ENCODE data around the gene NAA40. TPM values are rescaled to one million over a fixed set of nuclear protein-coding genes. Genes with fewer than 3 reads are reported as not detected.

NAA40 gene
- total RNA-seq, 1 experiment from 2014 or later: 44.4 TPM

DNA sequence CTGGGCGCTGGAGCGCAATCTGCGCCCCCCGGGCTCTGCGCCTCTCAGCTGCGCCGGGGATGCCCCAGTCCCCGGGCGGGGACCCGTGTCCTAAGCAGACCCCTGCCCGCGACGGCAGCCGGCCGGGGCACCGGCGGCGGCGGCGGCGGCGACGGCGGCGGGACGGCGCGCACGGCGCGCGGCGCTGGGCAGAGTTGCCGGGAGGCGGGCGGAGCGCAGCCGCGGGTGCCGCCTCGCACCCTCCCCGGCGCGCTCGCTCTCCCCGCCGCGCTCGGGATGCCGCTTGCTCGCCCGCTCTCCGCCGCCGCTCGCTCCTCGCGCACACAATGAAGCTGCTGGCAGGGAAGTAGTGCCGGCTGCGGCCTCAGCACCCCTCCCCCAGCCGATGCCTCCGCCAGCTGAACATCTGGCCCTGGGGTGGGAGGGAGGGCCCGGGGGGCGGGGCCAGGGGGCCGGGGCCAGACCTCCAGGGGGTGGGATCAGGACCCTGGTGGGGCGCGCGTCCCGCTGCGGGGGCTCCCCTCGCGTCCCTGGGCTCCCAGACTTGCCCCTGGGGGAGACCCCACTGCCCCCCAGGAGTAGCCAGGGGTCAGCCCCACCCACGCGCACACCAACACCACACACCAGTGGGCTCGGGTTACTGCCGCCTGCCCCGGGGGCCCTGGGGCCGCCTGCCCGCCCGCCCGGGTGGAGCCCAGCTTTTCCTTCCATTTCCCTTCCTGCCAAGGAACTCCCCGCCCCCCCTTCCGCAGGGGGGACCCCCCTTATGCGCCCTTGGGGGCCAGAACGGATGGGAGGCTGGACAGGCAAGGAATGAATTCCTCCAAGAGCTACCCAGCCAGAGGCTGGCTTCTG, 21.7 kb upstream of the NAA40 start, which contains the start of gene RCOR2:
Gene RCOR2 (minus strand): TSS at position 328 of the 855 bp plus-strand sequence. CDS start 708 bp downstream, outside the sequence.
- H2BK12ac ChIP-seq (ENCODE audit: insufficient read length, low read depth, low read length): no peak within 1 kb of the TSS
- H3K23ac ChIP-seq (ENCODE audit: insufficient read length, low read depth, low read length): no peak within 1 kb of the TSS
- Mint-ChIP-seq H3K9me3 (peaks cover 2% of the 10 kb centered on the region in 2 experiments; a peak in 4 of 5 replicates), H3K4me3 (peak within 1 kb of the TSS; percentile 92 to 96), H3K4me1 (peaks cover 30 to 36% of the 10 kb centered on the region in 2 experiments), H3K27ac (peak within 1 kb of the TSS; percentile 97 to 99 (median 98)), H3K36me3 (ENCODE audit: insufficient read depth in 1 of 3, low read depth in 3 of 3) (peaks cover 18 to 31% (median 28%) of the 10 kb centered on the region in 3 experiments), H3K27me3 (ENCODE audit: low read depth) (no peaks in the 10 kb centered on the region; the same call in 1 of the 2 replicates)
- H4K91ac ChIP-seq (ENCODE audit: insufficient read length, low read depth, low read length): no peak within 1 kb of the TSS
- peak within 1 kb of the TSS; percentile 91 for H3K14ac ChIP-seq (ENCODE audit: insufficient read depth, low read length)
- no peak within 1 kb of the TSS; the same call in 1 of the 2 replicates for H3K4ac ChIP-seq (ENCODE audit: low read depth, low read length)
- no peak within 1 kb of the TSS for H4K5ac ChIP-seq (ENCODE audit: insufficient read length, low read depth, low read length)
- H3K79me2 ChIP-seq (ENCODE audit: insufficient read depth, low read length): peaks cover 5% of the 10 kb centered on the region; the same call in 1 of the 2 replicates
- H3K56ac ChIP-seq (ENCODE audit: insufficient read length, low read depth, low read length): no peak within 1 kb of the TSS
- peak within 1 kb of the TSS; percentile 85 for H3K27ac ChIP-seq (ENCODE audit: insufficient read length, low read depth, low read length)
- H3K9me3 ChIP-seq (ENCODE audit: control insufficient read depth, low read depth, low read length): no peaks in the 10 kb centered on the region
- H3K9ac ChIP-seq (ENCODE audit: extremely low read depth, insufficient read length, low read length): peak within 1 kb of the TSS; percentile 56
- H3K79me1 ChIP-seq (ENCODE audit: insufficient read depth, low read depth, low read length, poor library complexity, severe bottlenecking): no peaks in the 10 kb centered on the region
- no peak within 1 kb of the TSS for H2BK5ac ChIP-seq (ENCODE audit: insufficient read length, low read length)
- TF ChIP-seq, protein P1, sequence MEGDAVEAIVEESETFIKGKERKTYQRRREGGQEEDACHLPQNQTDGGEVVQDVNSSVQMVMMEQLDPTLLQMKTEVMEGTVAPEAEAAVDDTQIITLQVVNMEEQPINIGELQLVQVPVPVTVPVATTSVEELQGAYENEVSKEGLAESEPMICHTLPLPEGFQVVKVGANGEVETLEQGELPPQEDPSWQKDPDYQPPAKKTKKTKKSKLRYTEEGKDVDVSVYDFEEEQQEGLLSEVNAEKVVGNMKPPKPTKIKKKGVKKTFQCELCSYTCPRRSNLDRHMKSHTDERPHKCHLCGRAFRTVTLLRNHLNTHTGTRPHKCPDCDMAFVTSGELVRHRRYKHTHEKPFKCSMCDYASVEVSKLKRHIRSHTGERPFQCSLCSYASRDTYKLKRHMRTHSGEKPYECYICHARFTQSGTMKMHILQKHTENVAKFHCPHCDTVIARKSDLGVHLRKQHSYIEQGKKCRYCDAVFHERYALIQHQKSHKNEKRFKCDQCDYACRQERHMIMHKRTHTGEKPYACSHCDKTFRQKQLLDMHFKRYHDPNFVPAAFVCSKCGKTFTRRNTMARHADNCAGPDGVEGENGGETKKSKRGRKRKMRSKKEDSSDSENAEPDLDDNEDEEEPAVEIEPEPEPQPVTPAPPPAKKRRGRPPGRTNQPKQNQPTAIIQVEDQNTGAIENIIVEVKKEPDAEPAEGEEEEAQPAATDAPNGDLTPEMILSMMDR (conservative IDR thresholded peaks at IDR 0.05): no peak
- H4K20me1 ChIP-seq (ENCODE audit: control insufficient read depth, insufficient read depth, insufficient read length): no peaks in the 10 kb centered on the region
- H3K4me2 ChIP-seq (ENCODE audit: insufficient read depth, insufficient read length, low read length): peak within 1 kb of the TSS; percentile 85
- no peak within 1 kb of the TSS for H3T11ph ChIP-seq (ENCODE audit: low read length)
- peaks cover 3% of the 10 kb centered on the region for H3K4me1 ChIP-seq (ENCODE audit: insufficient read depth, low read length)
- DNase-seq: peak; percentile 90
- H3K18ac ChIP-seq (ENCODE audit: insufficient read length, low read depth, low read length): peak within 1 kb of the TSS; percentile 90
- H4K8ac ChIP-seq (replicated peaks; ENCODE audit: insufficient read length, low read depth, low read length): no peak within 1 kb of the TSS
- no CpG with 5 or more reads among the region's 85 CpGs for WGBS (ENCODE audit: extremely low coverage, insufficient read length, low lambda C conversion rate)
- H2BK15ac ChIP-seq (ENCODE audit: low read depth, low read length): no peak within 1 kb of the TSS
- H2BK120ac ChIP-seq (ENCODE audit: low read depth, low read length, poor library complexity, severe bottlenecking): no peak within 1 kb of the TSS
- peaks cover 33% of the 10 kb centered on the region for H3K23me2 ChIP-seq (ENCODE audit: insufficient read length, low read depth, low read length, poor library complexity, severe bottlenecking)
- H2AK5ac ChIP-seq (ENCODE audit: insufficient read length, low read length): no peak within 1 kb of the TSS
- no peak within 1 kb of the TSS for H2AFZ ChIP-seq (ENCODE audit: low read length)
- no peaks in the 10 kb centered on the region for H3K27me3 ChIP-seq (ENCODE audit: insufficient read depth, low read length)
- H2BK20ac ChIP-seq (ENCODE audit: low read depth, low read length, poor library complexity, severe bottlenecking): no peak within 1 kb of the TSS

Measured in H9 (cell line).